Osteoblast (primary cell): ENCODE data around the gene HACL1. TPM values are rescaled to one million over a fixed set of nuclear protein-coding genes. Genes with fewer than 3 reads are reported as not detected.

Experiments used
- DNase-seq: peaks from one replicate; pipeline ENCODE4 v3.0.0; 2011; ENCODE audit warnings: low spot score, mixed read lengths; ENCODE audit not compliant: insufficient read length; ENCODE audit errors: missing footprints
- H2AFZ ChIP-seq: 2 replicates; pipeline ENCODE4 v1.6.0; 2011; ENCODE audit warnings: mild to moderate bottlenecking, low read length
- H3K27ac ChIP-seq: 2 replicates; pipeline ENCODE4 v1.5.1; 2011; ENCODE audit warnings: mild to moderate bottlenecking, low read depth, low read length, moderate library complexity
- H3K27me3 ChIP-seq: 2 replicates; pipeline ENCODE4 v1.6.0; 2012; ENCODE audit warnings: mild to moderate bottlenecking, control low read depth, inconsistent platforms, low read length, moderate library complexity; ENCODE audit not compliant: insufficient read depth
- H3K36me3 ChIP-seq: 2 replicates; pipeline ENCODE4 v1.5.1; 2011; ENCODE audit warnings: mild to moderate bottlenecking, low read length, control low read depth, moderate library complexity; ENCODE audit not compliant: insufficient read depth
- H3K4me1 ChIP-seq: 2 replicates; pipeline ENCODE4 v1.5.1; 2011; ENCODE audit warnings: mild to moderate bottlenecking, low read length, control low read depth, moderate library complexity; ENCODE audit not compliant: insufficient read depth
- H3K4me2 ChIP-seq: 2 replicates; pipeline ENCODE4 v1.6.0; 2011; ENCODE audit warnings: mild to moderate bottlenecking, low read length; ENCODE audit not compliant: insufficient read depth
- H3K4me3 ChIP-seq: fragments of 200-600 bp; sonication (generic); 3 replicates; pipeline ENCODE4 v1.5.1; 2012; ENCODE audit warnings: mild to moderate bottlenecking, low read length, inconsistent platforms; ENCODE audit not compliant: insufficient read depth
- H3K79me2 ChIP-seq: 2 replicates; pipeline ENCODE4 v1.6.0; 2012; ENCODE audit warnings: mild to moderate bottlenecking, low read length, control low read depth, inconsistent platforms; ENCODE audit not compliant: insufficient read depth
- H3K9me3 ChIP-seq: 2 replicates; pipeline ENCODE4 v1.5.1; 2011; ENCODE audit warnings: low read depth, low read length, control low read depth
- H4K20me1 ChIP-seq: 2 replicates; pipeline ENCODE4 v1.6.0; 2012; ENCODE audit warnings: mild to moderate bottlenecking, low read length, control low read depth; ENCODE audit not compliant: insufficient read depth
- CTCF ChIP-seq: IDR thresholded peaks from 2 replicates; pipeline ENCODE4 v1.5.1; 2011; ENCODE audit warnings: mild to moderate bottlenecking, low read depth, low read length, moderate library complexity; ENCODE audit errors: extremely low read depth
- total RNA-seq: library from RNA; depleted of rRNA; stranded (reverse); fragments of >200 nt; gene quantifications from 2 replicates; pipeline ENCODE4 v1.2.3, GENCODE V29; 2012

HACL1 gene
- total RNA-seq, 1 donor = 34.7 TPM

DNA sequence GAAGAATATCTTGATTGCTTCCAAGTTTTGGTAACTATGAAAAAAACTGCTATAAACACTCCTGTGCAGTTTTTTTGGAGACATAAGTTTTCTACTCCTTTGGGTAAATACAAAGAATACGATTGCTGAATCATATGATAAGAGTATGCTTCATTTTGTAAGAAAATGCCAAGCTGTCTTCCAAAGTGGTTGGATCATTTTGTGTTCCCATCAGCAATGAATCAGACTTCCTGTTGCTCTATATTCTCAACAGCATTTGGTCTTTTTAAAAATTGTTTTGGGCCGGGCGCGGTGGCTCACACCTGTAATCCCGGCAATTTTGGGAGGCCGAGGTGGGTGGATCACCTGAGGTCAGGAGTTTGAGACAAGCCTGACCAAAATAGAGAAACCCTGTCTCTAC lies 14.7 kb upstream of the HACL1 start:
- Histone ChIP-seq H3K79me2 (no peaks in the 10 kb centered on the region), H4K20me1 (no peaks in the 10 kb centered on the region), H3K4me1 (peaks cover 11% of the 10 kb centered on the region), H3K4me3 (no peak overlapping the region), H3K27ac (peak overlapping the region; percentile 52), H3K27me3 (no peaks in the 10 kb centered on the region), H3K4me2 (peak overlapping the region; percentile 14), H3K9me3 (no peaks in the 10 kb centered on the region), H2AFZ (no peak overlapping the region), H3K36me3 (no peaks in the 10 kb centered on the region)
- DNase-seq = no peak
- TF ChIP-seq CTCF = no peak

DNA sequence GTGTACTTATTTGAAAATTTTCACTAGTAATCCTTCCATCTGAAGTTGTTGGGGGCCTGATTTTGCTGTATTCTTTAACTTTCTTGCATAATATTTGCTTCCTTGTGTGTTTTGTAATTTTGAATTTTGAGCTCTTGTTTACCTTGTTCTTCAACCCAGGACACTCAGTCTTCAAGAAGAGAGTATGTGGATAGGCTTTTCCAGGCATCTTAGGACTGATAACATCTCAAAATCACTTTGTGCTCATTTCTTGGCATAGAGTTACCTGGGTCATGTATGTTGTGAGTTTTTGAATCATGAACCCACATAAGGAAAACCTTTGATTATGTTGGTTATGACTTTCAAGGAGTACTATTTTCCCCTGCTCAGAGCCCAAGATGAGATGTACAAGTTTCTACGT lies 13.6 kb upstream of the HACL1 start:
- Histone ChIP-seq H3K4me3 (no peak overlapping the region), H3K4me1 (peaks cover 19% of the 10 kb centered on the region), H3K4me2 (no peak overlapping the region), H3K27ac (no peak overlapping the region), H3K27me3 (no peaks in the 10 kb centered on the region), H3K36me3 (no peaks in the 10 kb centered on the region), H2AFZ (no peak overlapping the region), H3K9me3 (no peaks in the 10 kb centered on the region), H4K20me1 (no peaks in the 10 kb centered on the region), H3K79me2 (no peaks in the 10 kb centered on the region)
- no peak for TF ChIP-seq CTCF
- DNase-seq = no peak

- TF ChIP-seq CTCF = no peak
- Histone ChIP-seq H3K27ac (no peak overlapping the region), H3K4me3 (no peak overlapping the region), H2AFZ (no peak overlapping the region), H3K4me2 (no peak overlapping the region), H3K4me1 (peaks cover 25% of the 10 kb centered on the region), H3K27me3 (no peaks in the 10 kb centered on the region), H4K20me1 (no peaks in the 10 kb centered on the region), H3K9me3 (no peaks in the 10 kb centered on the region), H3K36me3 (no peaks in the 10 kb centered on the region), H3K79me2 (no peaks in the 10 kb centered on the region)
- DNase-seq = no peak
Measured at GRCh38 chr3:15612001-15612400, 10.6 kb upstream of the HACL1 start.

- H3K4me1 ChIP-seq = peaks cover 33% of the 10 kb centered on the region
- H3K4me3 ChIP-seq = no peak overlapping the region
- no peak overlapping the region for H3K27ac ChIP-seq
- no peaks in the 10 kb centered on the region for H3K79me2 ChIP-seq
- TF ChIP-seq CTCF = no peak
- DNase-seq = no peak
- no peaks in the 10 kb centered on the region for H3K36me3 ChIP-seq
- H2AFZ ChIP-seq = peak overlapping the region; percentile 2
- no peaks in the 10 kb centered on the region for H3K27me3 ChIP-seq
- no peaks in the 10 kb centered on the region for H3K9me3 ChIP-seq
- H4K20me1 ChIP-seq = no peaks in the 10 kb centered on the region
- no peak overlapping the region for H3K4me2 ChIP-seq
Measured at GRCh38 chr3:15611018-15611417, 9.6 kb upstream of the HACL1 start.
